Testis (tissue), 2 donors: ENCODE data around the gene ACACA.

Experiments
- POLR2A ChIP-seq: fragments of 450-650 bp; IDR thresholded peaks from one replicate; pipeline ENCODE4 v1.6.1; 2017; ENCODE audit warnings: antibody characterized with exemption, mild to moderate bottlenecking, moderate library complexity
- TF ChIP-seq, protein P1 (sequence below), 3 experiments: fragments of 450-650 bp in 2 of 3; fragments of 200-600 bp in 1 of 3; sonication (generic) in 1 of 3; IDR thresholded peaks; one replicate each; pipeline ENCODE4 v1.5.1; 2016 to 2019; ENCODE audit warnings: antibody characterized with exemption in 3 of 3, mild to moderate bottlenecking in 2 of 3, moderate library complexity in 1 of 3

- TF ChIP-seq, protein P1, sequence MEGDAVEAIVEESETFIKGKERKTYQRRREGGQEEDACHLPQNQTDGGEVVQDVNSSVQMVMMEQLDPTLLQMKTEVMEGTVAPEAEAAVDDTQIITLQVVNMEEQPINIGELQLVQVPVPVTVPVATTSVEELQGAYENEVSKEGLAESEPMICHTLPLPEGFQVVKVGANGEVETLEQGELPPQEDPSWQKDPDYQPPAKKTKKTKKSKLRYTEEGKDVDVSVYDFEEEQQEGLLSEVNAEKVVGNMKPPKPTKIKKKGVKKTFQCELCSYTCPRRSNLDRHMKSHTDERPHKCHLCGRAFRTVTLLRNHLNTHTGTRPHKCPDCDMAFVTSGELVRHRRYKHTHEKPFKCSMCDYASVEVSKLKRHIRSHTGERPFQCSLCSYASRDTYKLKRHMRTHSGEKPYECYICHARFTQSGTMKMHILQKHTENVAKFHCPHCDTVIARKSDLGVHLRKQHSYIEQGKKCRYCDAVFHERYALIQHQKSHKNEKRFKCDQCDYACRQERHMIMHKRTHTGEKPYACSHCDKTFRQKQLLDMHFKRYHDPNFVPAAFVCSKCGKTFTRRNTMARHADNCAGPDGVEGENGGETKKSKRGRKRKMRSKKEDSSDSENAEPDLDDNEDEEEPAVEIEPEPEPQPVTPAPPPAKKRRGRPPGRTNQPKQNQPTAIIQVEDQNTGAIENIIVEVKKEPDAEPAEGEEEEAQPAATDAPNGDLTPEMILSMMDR (IDR thresholded peaks at IDR 0.05), result no peak
- TF ChIP-seq POLR2A, result no peak
Observed at GRCh38 chr17:37400505-37400904, 6.1 kb downstream of the ACACA start.
